ENCODE data around the gene PLA2G15.

The PLA2G15 gene

DNA sequence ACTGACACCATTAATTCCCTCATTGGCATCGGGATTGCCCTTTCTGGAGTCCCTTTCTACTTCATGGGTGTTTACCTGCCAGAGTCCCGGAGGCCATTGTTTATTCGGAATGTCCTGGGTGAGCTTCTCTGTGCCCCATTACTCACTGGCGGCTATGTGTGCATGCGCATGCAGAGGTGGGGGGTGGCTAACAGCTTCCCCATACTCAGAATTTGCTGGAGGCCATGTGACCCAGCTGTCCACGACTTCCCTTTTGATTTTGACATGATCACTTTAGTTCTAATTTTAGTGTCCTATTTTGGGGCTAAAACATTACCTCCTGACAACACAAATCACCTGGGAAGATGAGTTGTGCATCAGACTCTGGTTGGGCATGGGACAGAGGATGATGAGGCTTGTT is 51.5 kb downstream of the PLA2G15 start:
- H3K4me1 ChIP-seq (ENCODE audit: control insufficient read depth, insufficient read depth, low read length): peaks cover 19% of the 10 kb centered on the region
- H3K4me3 ChIP-seq (ENCODE audit: low read length): no peak overlapping the region
- H3K9me3 ChIP-seq (replicated peaks; ENCODE audit: low read length): no peaks in the 10 kb centered on the region
- no peak overlapping the region for H3K9ac ChIP-seq (ENCODE audit: low read depth, low read length)
- peaks cover 89% of the 10 kb centered on the region for H3K36me3 ChIP-seq (ENCODE audit: insufficient read depth, low read length)
- H3K27me3 ChIP-seq (ENCODE audit: control insufficient read depth, insufficient read depth, low read length): no peaks in the 10 kb centered on the region
- H3K4me2 ChIP-seq (ENCODE audit: low read length): no peak overlapping the region

DNA sequence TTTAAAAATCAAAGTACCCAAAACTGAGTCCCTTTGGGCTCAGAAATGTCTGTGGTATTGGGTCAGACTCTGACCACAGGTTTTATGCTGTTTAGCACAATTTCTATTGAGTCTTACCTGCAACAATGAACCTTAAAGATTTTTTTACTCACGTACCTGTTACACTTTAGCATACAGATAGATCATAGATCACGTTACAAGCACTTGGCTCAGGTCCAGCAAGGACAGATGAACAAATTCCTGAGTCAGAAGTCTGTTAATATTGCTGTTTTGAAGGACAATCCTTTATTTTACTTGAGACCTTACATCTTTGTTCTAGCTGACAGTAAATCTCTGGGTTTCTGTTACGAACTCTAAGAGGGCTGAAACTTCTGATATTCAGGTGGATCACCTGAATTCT is 52.7 kb downstream of the PLA2G15 start:
- Histone ChIP-seq H3K36me3 (ENCODE audit: insufficient read depth, low read length) (peaks cover 90% of the 10 kb centered on the region), H3K4me2 (ENCODE audit: low read length) (no peak overlapping the region), H3K27me3 (ENCODE audit: control insufficient read depth, insufficient read depth, low read length) (no peaks in the 10 kb centered on the region)

DNA sequence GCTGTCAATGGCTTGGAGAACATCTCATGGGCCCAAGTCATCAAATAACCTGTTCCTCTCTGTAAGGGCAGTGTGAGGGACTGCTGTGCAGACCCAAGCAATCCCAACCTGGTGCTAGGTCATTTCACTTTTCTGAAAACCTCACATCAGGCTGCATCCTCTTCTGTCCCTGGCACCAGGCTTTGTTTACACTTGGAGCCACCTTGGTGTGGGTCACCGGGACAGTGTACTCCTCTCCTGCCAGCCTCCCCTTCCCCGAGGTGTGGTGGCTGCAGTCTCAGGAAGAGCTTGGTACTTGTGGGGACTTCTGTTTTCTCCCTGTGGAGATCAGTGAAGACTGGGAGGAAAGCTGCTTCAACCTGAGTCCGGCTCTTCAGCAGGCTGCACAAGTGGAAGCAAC is 53.1 kb downstream of the PLA2G15 start:
- no peak overlapping the region for H3K9ac ChIP-seq (ENCODE audit: low read depth, low read length)
- H3K4me2 ChIP-seq (ENCODE audit: low read length): no peak overlapping the region
- H3K4me3 ChIP-seq (ENCODE audit: low read length): no peak overlapping the region
- H3K9me3 ChIP-seq (replicated peaks; ENCODE audit: low read length): no peaks in the 10 kb centered on the region
- H3K36me3 ChIP-seq (ENCODE audit: insufficient read depth, low read length): peaks cover 89% of the 10 kb centered on the region
- H3K27me3 ChIP-seq (ENCODE audit: control insufficient read depth, insufficient read depth, low read length): no peaks in the 10 kb centered on the region
- peaks cover 19% of the 10 kb centered on the region for H3K4me1 ChIP-seq (ENCODE audit: control insufficient read depth, insufficient read depth, low read length)

More for the DNA sequence above, 52.7 kb downstream of the PLA2G15 start:
- H3K4me1 ChIP-seq (ENCODE audit: control insufficient read depth, insufficient read depth, low read length): peaks cover 19% of the 10 kb centered on the region
- H3K9me3 ChIP-seq (replicated peaks; ENCODE audit: low read length): no peaks in the 10 kb centered on the region
- no peak overlapping the region for H3K4me3 ChIP-seq (ENCODE audit: low read length)
- H3K9ac ChIP-seq (ENCODE audit: low read depth, low read length): no peak overlapping the region

DNA sequence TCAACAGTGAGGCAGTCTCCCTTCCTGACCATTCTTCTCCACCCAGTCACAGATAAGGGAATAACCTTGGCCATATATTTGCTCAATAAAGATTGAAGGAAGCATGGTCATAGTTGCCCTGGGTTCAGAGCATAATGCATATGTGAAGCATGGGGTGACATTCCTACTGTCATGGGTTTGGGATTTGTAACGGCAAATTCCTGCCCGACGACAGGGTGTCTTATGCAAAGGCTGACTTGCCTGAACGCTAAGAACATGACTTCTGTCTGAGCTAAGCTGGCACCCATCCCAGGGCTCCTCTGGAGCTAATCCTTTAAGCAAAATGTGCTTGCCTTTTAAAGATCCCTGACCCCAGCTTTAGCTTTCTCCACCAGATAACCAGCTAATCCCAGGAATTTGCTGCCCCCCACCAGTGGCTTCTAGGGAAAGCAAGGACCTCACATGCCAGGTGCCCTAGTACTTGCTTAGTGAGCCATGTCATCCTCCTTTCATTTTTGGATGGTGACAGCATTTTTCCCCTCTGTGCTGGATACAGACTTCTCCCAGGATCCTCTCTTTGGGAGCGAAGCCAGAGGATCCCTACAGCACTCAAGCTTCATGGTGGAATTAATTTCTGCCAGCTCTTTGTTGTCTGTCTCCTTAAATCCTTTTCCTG is 53.9 kb downstream of the PLA2G15 start:
- Histone ChIP-seq H3K9me3 (replicated peaks; ENCODE audit: low read length) (no peaks in the 10 kb centered on the region), H3K36me3 (ENCODE audit: insufficient read depth, low read length) (peaks cover 92% of the 10 kb centered on the region), H3K9ac (ENCODE audit: low read depth, low read length) (no peak overlapping the region), H3K4me2 (ENCODE audit: low read length) (no peak overlapping the region), H3K27me3 (ENCODE audit: control insufficient read depth, insufficient read depth, low read length) (no peaks in the 10 kb centered on the region), H3K4me1 (ENCODE audit: control insufficient read depth, insufficient read depth, low read length) (peaks cover 19% of the 10 kb centered on the region), H3K4me3 (ENCODE audit: low read length) (no peak overlapping the region)

DNA sequence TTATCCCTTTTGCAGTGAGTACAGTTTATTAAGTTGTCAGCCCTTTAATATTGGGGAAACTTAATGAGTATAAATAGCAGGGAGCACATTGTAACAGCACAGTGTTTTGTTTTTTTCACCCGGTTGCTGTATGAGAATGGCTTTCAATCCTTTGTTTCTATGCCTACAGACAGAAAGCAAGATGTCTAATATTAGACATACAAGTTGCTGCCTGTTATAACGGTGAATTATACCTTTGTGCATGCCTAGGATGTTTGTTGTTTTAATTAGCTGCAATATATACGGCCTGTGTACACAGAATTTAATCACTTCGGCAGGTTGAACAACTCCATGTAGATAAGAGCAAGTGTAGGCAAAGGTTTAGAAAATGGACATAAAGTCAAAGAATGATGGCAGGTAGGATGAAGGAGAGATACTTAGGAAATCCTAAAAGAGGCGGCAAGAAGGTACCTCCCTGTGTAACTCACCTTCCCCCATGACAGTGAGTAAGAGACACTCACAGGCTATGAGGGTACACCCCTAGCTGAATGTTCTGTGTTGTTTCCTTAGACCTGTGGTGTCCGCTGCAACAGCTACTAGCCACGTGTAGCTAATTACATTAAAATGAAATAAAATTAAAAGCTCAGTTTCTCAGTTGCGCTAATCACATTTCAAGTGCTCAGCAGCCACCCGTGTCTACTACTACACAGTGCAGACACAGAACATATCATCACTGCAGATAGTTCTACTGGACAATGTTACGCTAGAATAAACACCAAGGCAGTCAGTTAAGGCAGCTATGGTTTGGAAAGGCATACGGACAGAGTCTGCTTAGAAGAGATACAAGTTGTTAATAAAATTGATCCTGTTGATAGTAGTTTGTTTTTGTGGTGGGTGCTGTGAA is 54.6 kb downstream of the PLA2G15 start:
- peaks cover 19% of the 10 kb centered on the region for H3K4me1 ChIP-seq (ENCODE audit: control insufficient read depth, insufficient read depth, low read length)
- H3K36me3 ChIP-seq (ENCODE audit: insufficient read depth, low read length): peaks cover 93% of the 10 kb centered on the region
- no peak overlapping the region for H3K9ac ChIP-seq (ENCODE audit: low read depth, low read length)
- H3K9me3 ChIP-seq (replicated peaks; ENCODE audit: low read length): no peaks in the 10 kb centered on the region
- no peaks in the 10 kb centered on the region for H3K27me3 ChIP-seq (ENCODE audit: control insufficient read depth, insufficient read depth, low read length)
- H3K4me2 ChIP-seq (ENCODE audit: low read length): no peak overlapping the region
- no peak overlapping the region for H3K4me3 ChIP-seq (ENCODE audit: low read length)

DNA sequence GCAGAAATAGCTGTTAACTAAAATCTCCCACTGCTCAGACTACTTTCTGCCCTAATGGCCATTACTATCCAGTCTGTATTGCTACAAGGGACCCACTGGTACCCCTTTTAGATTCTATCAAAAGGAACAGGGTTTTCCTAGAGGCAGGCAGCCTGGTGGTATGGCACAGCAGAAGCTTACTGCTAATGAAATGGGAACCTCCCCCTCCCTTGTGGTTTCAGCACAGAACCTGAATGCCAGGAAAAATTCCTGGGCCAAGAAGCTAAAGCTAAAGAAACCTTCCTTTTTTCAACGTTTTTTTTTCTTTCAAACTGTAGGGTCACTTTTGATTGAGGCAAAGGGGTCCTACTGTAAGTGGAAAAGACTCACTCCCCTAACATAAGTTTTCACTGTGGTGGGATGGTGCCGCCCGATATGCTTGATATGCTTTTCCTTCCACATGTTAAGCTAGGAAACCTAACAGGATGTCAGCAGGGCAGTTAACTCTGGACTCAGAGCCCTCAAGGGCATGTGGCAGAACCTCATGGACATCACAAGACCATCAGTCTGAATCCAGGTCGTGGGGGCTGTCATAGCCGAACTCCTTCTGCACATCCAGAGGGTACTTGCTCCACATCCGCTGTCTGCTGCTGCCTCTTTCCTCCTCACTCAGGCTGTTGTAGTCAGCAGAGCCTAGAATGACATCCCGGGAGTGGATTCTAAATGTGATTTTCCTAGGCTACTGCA is 55.7 kb downstream of the PLA2G15 start:
- H3K9ac ChIP-seq (ENCODE audit: low read depth, low read length): no peak overlapping the region
- peaks cover 91% of the 10 kb centered on the region for H3K36me3 ChIP-seq (ENCODE audit: insufficient read depth, low read length)
- H3K4me2 ChIP-seq (ENCODE audit: low read length): no peak overlapping the region
- no peaks in the 10 kb centered on the region for H3K27me3 ChIP-seq (ENCODE audit: control insufficient read depth, insufficient read depth, low read length)
- H3K4me3 ChIP-seq (ENCODE audit: low read length): no peak overlapping the region
- peaks cover 19% of the 10 kb centered on the region for H3K4me1 ChIP-seq (ENCODE audit: control insufficient read depth, insufficient read depth, low read length)
- no peaks in the 10 kb centered on the region for H3K9me3 ChIP-seq (replicated peaks; ENCODE audit: low read length)

DNA sequence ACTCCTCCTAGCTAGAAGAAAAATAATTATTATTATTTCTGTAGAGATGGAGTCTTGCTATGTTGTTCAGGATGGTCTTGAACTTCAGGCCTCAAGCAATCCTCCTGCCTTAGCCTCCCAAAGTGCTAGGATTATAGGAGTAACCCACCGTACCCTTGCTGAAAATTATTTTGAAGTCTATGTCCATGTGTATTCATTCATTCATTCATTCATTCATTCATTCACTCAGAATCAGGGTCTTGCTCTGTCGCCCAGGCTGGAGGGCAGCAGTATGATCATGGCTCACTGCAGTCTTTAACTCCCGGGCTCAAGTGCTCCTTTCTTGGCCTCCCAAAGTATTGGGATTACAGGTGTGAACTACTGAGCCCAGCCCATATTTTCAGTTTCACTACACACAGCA is 61.5 kb downstream of the PLA2G15 start:
- H3K4me2 ChIP-seq (ENCODE audit: low read length): no peak overlapping the region
- peaks cover 51% of the 10 kb centered on the region for H3K36me3 ChIP-seq (ENCODE audit: insufficient read depth, low read length)
- no peaks in the 10 kb centered on the region for H3K9me3 ChIP-seq (replicated peaks; ENCODE audit: low read length)
- H3K9ac ChIP-seq (ENCODE audit: low read depth, low read length): no peak overlapping the region
- H3K4me3 ChIP-seq (ENCODE audit: low read length): no peak overlapping the region
- no peaks in the 10 kb centered on the region for H3K27me3 ChIP-seq (ENCODE audit: control insufficient read depth, insufficient read depth, low read length)
- H3K4me1 ChIP-seq (ENCODE audit: control insufficient read depth, insufficient read depth, low read length): peaks cover 15% of the 10 kb centered on the region

DNA sequence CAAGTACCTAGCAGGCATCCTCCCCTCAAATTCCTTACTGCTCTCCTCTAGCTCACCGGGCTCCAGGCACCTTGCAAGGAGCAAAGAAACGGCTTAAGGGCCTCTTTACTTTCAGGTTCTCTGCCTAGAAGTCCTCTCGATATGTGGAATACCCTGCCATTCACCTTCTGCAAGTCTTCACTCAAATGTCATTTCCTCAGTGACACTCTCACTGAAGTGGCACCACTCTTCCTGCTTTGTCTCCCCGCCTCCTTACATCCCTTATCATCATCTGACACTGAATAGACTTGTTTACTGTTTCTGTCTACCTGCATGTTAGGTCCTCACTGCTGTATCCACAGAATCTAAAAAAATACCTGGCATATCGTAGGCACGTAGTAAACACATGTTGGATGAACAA is 64.6 kb downstream of the PLA2G15 start:
- H3K27me3 ChIP-seq (ENCODE audit: control insufficient read depth, insufficient read depth, low read length): no peaks in the 10 kb centered on the region
- peak overlapping the region; percentile 96 for H3K4me2 ChIP-seq (ENCODE audit: low read length)
- H3K4me1 ChIP-seq (ENCODE audit: control insufficient read depth, insufficient read depth, low read length): peaks cover 23% of the 10 kb centered on the region
- H3K4me3 ChIP-seq (ENCODE audit: low read length): peak overlapping the region; percentile 100
- peaks cover 28% of the 10 kb centered on the region for H3K36me3 ChIP-seq (ENCODE audit: insufficient read depth, low read length)
- peak overlapping the region; percentile 95 for H3K9ac ChIP-seq (ENCODE audit: low read depth, low read length)
- no peaks in the 10 kb centered on the region for H3K9me3 ChIP-seq (replicated peaks; ENCODE audit: low read length)

DNA sequence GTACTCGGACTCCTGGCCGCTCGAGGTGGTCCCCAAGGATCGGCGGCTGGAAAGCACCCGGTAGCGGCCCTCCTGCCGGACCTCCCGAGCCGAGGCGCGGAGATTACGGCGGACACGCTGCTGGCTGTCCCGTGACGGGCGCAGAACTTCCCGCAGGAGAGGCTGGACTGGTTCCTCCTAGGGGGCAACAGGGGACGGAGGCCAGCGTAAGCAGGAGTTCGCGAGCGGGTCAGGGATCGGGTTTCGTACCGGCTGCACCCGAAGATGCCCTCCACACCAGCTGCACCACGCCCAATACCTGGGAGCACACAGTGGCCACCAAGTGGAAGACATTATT is 65.2 kb downstream of the PLA2G15 start:
- H3K9me3 ChIP-seq (replicated peaks; ENCODE audit: low read length): no peaks in the 10 kb centered on the region
- peak overlapping the region; percentile 100 for H3K4me3 ChIP-seq (ENCODE audit: low read length)
- H3K4me2 ChIP-seq (ENCODE audit: low read length): peak overlapping the region; percentile 96
- H3K36me3 ChIP-seq (ENCODE audit: insufficient read depth, low read length): peaks cover 22% of the 10 kb centered on the region
- no peaks in the 10 kb centered on the region for H3K27me3 ChIP-seq (ENCODE audit: control insufficient read depth, insufficient read depth, low read length)
- peaks cover 23% of the 10 kb centered on the region for H3K4me1 ChIP-seq (ENCODE audit: control insufficient read depth, insufficient read depth, low read length)
- peak overlapping the region; percentile 95 for H3K9ac ChIP-seq (ENCODE audit: low read depth, low read length)

Measured in skeletal muscle satellite cell (primary cell).